ENCODE results near the gene DAZL.
"Not testable (repeated sequence)": the region's sequence is repeated elsewhere in the genome, so short reads cannot be mapped to it uniquely, and the experiment has no call there.

The DAZL gene

GRCh38 chr3:16604887-16605602 lies at the start of gene DAZL:
TSS of gene DAZL (minus strand) at chr3:16605423. CDS start at chr3:16605205, 218 bp downstream.
- no peak for DNase-seq (ENCODE audit: low read depth in 2 of 2)

- DNase-seq (ENCODE audit: low read depth in 2 of 2) = no peak
Observed at GRCh38 chr3:16654976-16655375, 49.8 kb upstream of the DAZL start.

GRCh38 chr3:16653712-16654111 lies 48.5 kb upstream of the DAZL start:
- no peak for DNase-seq (ENCODE audit: low read depth in 2 of 2)

GRCh38 chr3:16647668-16648067 lies 42.4 kb upstream of the DAZL start:
- no peak for DNase-seq (ENCODE audit: low read depth in 2 of 2)

- no peak for DNase-seq (ENCODE audit: low read depth in 2 of 2)
Observed at GRCh38 chr3:16639806-16640205, 34.6 kb upstream of the DAZL start.

GRCh38 chr3:16633948-16634347 lies 28.7 kb upstream of the DAZL start:
- DNase-seq (ENCODE audit: low read depth in 2 of 2) = no peak

GRCh38 chr3:16632395-16632794 lies 27.2 kb upstream of the DAZL start:
- DNase-seq (ENCODE audit: low read depth in 2 of 2) = no peak

GRCh38 chr3:16618721-16619120 lies 13.5 kb upstream of the DAZL start:
- DNase-seq (ENCODE audit: low read depth in 2 of 2) = no peak

- DNase-seq (ENCODE audit: low read depth in 2 of 2) = not testable (repeated sequence)
Observed at GRCh38 chr3:16617155-16617554, 11.9 kb upstream of the DAZL start.

- no peak for DNase-seq (ENCODE audit: low read depth in 2 of 2)
Observed at GRCh38 chr3:16616083-16616482, 10.9 kb upstream of the DAZL start.

- no peak for DNase-seq (ENCODE audit: low read depth in 2 of 2)
Observed at GRCh38 chr3:16614033-16615031, 9.1 kb upstream of the DAZL start.

- DNase-seq (ENCODE audit: low read depth in 2 of 2) = no peak
Observed at GRCh38 chr3:16609927-16610580, 4.8 kb upstream of the DAZL start.

- no peak for DNase-seq (ENCODE audit: low read depth in 2 of 2)
Observed at GRCh38 chr3:16608816-16609215, 3.6 kb upstream of the DAZL start.

GRCh38 chr3:16607718-16608117 lies 2.5 kb upstream of the DAZL start:
- DNase-seq (ENCODE audit: low read depth in 2 of 2) = no peak

- DNase-seq (ENCODE audit: low read depth in 2 of 2) = no peak
Observed at GRCh38 chr3:16606398-16606797, 1.2 kb upstream of the DAZL start.

GRCh38 chr3:16605966-16606365 lies 743 bp upstream of the DAZL start:
- no peak for DNase-seq (ENCODE audit: low read depth in 2 of 2)

- no peak for DNase-seq (ENCODE audit: low read depth in 2 of 2)
Observed at GRCh38 chr3:16604433-16604832, 790 bp downstream of the DAZL start.

- no peak for DNase-seq (ENCODE audit: low read depth in 2 of 2)
Observed at GRCh38 chr3:16601537-16602005, 3.7 kb downstream of the DAZL start.

- peak; percentile 65 to 71 for DNase-seq (ENCODE audit: low read depth in 2 of 2)
Observed at GRCh38 chr3:16600780-16601536, 4.3 kb downstream of the DAZL start.

- no peak for DNase-seq (ENCODE audit: low read depth in 2 of 2)
Observed at GRCh38 chr3:16599694-16600093, 5.5 kb downstream of the DAZL start.

- DNase-seq (ENCODE audit: low read depth in 2 of 2) = no peak
Observed at GRCh38 chr3:16596352-16597032, 8.7 kb downstream of the DAZL start.

Data from stimulated activated CD8-positive, alpha-beta memory T cell treated with anti-CD3 and anti-CD28 coated beads, Interleukin-2, amount 100 ng/mL, for 48 hours (primary cell).